ENCODE data around the gene CLC.
"Not testable (repeated sequence)": the region's sequence is repeated elsewhere in the genome, so short reads cannot be mapped to it uniquely, and the experiment has no call there.

CLC gene

DNA sequence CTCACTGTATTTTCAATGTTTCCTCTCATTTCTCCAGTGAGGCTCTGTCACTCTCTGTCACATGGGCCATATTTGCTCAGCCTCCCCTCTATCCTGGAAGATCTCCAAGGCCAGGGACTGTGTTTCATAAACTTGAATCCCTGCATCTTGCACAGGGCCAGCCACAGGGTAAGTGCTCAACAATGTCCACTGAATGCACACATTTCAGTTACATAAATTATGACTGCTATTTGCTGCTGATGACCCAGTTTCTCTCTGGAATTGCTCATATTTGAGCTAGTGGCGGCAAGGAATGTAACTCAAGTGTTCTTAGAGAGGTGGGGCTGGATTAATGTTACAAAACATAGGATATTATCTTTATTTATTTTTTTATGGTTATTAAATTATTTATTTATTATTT is 6.1 kb downstream of the CLC start:
- TF ChIP-seq, protein P1, sequence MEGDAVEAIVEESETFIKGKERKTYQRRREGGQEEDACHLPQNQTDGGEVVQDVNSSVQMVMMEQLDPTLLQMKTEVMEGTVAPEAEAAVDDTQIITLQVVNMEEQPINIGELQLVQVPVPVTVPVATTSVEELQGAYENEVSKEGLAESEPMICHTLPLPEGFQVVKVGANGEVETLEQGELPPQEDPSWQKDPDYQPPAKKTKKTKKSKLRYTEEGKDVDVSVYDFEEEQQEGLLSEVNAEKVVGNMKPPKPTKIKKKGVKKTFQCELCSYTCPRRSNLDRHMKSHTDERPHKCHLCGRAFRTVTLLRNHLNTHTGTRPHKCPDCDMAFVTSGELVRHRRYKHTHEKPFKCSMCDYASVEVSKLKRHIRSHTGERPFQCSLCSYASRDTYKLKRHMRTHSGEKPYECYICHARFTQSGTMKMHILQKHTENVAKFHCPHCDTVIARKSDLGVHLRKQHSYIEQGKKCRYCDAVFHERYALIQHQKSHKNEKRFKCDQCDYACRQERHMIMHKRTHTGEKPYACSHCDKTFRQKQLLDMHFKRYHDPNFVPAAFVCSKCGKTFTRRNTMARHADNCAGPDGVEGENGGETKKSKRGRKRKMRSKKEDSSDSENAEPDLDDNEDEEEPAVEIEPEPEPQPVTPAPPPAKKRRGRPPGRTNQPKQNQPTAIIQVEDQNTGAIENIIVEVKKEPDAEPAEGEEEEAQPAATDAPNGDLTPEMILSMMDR (conservative IDR thresholded peaks at IDR 0.05; ENCODE audit: low read length), result no peak
- no peak overlapping the region for H3K4me3 ChIP-seq (ENCODE audit: low read length)
- DNase-seq (ENCODE audit: low read depth), result no peak

DNA sequence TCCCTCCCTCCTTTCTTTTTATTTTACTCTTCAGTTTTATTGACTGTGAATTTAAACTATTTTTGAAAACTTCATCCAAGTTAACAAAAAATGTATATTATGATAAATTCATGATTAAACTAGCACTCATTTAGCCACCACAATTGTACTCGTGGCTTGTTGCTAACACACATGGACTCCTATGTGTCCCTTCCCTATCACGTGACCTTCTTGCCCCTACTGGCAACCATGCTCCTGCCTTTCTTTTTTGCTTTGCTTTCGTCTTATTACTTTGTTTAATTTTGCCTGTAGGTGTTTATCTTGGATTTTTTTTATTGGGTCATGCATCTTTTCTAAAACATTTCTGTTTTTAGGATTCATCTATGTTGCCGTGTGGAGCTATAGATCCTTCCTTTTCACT is 8.2 kb downstream of the CLC start:
- TF ChIP-seq, protein P1 (conservative IDR thresholded peaks at IDR 0.05; ENCODE audit: low read length), result no peak
- no peak overlapping the region for H3K4me3 ChIP-seq (ENCODE audit: low read length)
- DNase-seq (ENCODE audit: low read depth), result no peak

DNA sequence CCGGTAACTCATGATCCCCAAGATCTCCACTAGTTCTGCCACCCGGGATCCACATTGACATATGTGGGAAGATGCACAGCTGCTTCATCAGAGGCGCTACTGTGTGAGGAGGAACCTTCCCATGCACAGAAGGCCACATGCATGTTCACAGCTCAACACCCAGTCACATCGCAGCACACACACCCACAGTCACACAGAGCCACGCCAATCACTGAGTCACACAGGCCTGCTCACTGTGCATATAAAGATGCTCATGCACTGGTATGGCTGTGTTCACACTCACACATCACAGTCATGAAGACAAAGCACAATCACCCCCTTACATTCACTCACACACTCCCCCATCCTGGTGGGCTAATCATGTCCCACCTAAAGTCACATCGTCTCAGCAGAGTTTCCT is 9.8 kb downstream of the CLC start:
- no peak for DNase-seq (ENCODE audit: low read depth)
- no peak overlapping the region for H3K4me3 ChIP-seq (ENCODE audit: low read length)
- TF ChIP-seq, protein P1 (conservative IDR thresholded peaks at IDR 0.05; ENCODE audit: low read length), result no peak

DNA sequence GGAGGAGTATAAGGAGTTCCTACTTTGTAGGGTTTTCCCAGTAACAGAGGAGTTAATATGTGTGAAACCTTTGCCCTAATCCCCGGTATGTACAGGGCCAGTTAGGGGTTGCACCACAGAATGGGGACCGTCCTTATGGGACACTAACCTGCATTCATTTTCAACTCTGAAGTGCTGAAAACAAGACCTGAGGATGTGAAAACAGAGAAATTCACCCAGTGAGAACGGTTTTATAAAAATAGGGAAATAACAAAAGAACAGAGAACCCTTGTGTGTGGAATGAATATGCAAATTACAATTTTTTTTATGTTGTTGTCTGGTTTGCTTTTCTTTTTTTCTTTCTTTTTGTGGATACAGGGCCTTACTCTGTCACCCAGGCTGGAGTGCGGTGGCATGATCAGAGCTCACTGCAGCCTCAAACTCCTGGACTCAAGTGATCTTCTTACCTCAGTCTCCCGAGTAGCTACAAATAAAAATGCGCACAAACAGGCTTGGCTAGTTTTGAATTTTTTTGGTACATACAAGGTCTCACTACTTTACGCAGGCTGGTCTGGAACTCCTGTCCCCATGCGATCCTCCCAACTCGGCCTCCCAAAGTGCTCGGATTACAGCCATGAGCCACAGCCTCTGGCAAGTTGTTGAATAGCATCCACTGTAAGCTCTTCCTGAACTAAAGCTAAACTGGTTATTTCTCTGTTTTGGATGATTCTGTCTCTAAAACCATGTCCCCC is 10.6 kb downstream of the CLC start:
- no peak for DNase-seq (ENCODE audit: low read depth)
- TF ChIP-seq, protein P1 (conservative IDR thresholded peaks at IDR 0.05; ENCODE audit: low read length), result no peak
- no peak overlapping the region for H3K4me3 ChIP-seq (ENCODE audit: low read length)

DNA sequence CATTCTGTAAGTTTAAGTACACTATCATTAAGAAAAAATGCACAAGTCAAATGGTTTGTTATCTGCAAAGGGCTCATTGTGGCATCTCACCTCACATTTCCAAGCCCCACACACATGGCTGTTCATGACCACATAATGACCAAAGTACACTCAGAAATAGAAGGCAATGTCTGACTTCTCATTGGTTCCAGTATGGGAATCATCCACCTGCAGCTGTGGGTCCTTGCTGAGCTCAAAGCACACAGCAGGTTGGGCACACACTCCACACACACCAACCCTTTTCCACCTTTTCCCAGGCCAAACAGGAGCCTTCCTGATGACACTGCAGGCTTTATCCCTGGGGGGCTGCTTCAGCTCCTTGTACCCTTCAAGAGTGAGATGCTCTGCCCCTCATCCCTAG is 11.8 kb downstream of the CLC start:
- no peak overlapping the region for H3K4me3 ChIP-seq (ENCODE audit: low read length)
- DNase-seq (ENCODE audit: low read depth), result no peak
- TF ChIP-seq, protein P1 (conservative IDR thresholded peaks at IDR 0.05; ENCODE audit: low read length), result no peak

DNA sequence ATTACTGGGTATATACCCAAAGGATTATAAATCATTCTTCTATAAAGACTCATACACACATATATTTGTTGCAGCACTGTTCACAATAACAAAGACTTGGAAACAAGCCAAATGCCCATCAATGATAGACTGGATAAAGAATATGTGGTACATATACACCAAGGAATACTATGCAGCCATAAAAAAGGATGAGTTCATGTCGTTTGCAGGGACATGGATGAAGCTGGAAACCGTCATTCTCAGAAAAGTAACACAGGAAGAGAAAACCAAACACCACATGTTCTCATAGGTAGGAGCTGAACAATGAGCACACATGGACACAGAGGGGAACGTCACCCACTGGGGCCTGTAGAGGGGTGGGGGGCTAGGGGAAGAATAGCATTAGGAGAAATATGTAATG is 17.7 kb downstream of the CLC start:
- not testable (repeated sequence) for DNase-seq (ENCODE audit: low read depth); H3K4me3 ChIP-seq (ENCODE audit: low read length)

DNA sequence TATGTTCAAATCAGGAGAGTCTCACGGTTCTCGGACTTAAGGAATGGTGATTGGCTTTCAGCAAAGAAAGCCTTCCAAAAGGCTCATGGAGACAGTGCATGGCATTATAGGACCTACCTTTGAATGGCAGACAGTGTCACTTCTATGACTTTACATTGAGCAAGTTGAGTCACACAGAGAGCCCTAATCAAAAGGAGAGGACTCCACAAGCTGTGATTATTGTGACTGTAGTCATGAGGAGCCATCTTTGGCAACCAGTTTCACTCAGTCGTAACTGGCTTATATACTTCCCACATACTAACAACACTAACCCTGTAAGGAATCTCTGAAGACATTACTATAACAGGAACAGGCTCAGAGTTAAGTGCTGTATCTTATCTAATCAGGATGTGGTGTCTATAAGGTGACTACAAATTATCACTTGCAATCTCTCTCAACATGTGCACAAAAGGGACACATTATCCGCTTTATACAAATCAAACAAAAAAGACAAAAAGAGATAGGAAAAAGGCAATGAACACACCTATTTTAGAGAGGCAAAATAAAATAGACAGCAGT is 27.4 kb downstream of the CLC start:
- H3K4me3 ChIP-seq (ENCODE audit: low read length), result no peak overlapping the region
- no peak for DNase-seq (ENCODE audit: low read depth)
- TF ChIP-seq, protein P1 (conservative IDR thresholded peaks at IDR 0.05; ENCODE audit: low read length), result no peak
